ENCODE results near the gene LYRM4.
"Not testable (repeated sequence)": the region's sequence is repeated elsewhere in the genome, so short reads cannot be mapped to it uniquely, and the experiment has no call there.

The LYRM4 gene

GRCh38 chr6:5081182-5081581 is 179.6 kb downstream of the LYRM4 start:
- no peak for DNase-seq (ENCODE audit: low spot score)

GRCh38 chr6:5080574-5080973 is 180.2 kb downstream of the LYRM4 start:
- DNase-seq (ENCODE audit: low spot score) = no peak

GRCh38 chr6:5079692-5080091 is 181.1 kb downstream of the LYRM4 start:
- DNase-seq (ENCODE audit: low spot score) = no peak

DNA sequence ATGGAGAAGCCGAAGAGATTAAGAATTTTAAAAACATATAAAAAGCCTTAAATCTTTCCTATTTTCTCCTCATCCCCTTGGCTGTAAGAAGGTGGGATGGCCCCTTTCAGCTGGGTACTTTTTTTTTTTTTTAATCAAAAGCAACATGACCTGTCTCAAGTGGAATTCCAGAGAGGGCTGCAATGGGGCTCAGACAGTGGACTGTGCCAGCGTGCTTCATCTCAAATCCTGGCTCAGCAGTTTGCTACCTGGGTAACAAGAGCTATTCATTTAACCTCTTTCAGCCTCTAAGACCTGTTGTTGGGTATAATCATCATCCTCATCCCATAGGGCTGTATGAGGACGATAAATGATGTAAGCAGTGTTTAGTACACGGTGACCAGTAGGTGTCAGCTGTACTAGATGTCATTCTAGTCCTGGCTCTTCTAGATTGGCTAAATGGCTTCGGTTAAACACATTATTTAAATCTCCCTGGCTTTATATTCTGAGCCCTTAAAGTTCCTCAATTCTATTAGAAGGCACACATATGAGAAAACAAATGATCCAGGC is 182.6 kb downstream of the LYRM4 start:
- DNase-seq (ENCODE audit: low spot score) = no peak

GRCh38 chr6:5076931-5077330 is 183.8 kb downstream of the LYRM4 start:
- DNase-seq (ENCODE audit: low spot score) = no peak

DNA sequence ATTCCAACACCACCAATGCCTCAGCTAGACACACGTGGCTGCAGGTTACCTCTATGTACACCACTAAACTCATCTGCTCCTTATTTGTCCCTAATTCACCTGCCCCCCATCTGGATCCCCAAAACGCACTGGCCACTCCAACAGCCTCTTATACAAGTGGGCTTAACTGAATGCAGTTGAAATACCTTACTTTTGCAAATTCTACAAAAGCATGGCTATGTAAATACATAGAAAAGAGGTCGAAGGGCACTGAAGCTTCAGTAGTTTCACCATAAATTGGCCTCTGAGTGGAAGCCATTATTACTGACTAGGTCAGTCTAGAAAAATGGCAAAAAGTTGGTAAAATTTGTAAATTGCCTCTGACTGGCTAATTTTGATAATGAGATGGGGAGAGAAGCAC is 186.8 kb downstream of the LYRM4 start:
- no peak for DNase-seq (ENCODE audit: low spot score)

GRCh38 chr6:5072440-5072839 is 188.3 kb downstream of the LYRM4 start:
- DNase-seq (ENCODE audit: low spot score) = no peak

GRCh38 chr6:5071216-5071615 is 189.5 kb downstream of the LYRM4 start:
- DNase-seq (ENCODE audit: low spot score) = no peak

DNA sequence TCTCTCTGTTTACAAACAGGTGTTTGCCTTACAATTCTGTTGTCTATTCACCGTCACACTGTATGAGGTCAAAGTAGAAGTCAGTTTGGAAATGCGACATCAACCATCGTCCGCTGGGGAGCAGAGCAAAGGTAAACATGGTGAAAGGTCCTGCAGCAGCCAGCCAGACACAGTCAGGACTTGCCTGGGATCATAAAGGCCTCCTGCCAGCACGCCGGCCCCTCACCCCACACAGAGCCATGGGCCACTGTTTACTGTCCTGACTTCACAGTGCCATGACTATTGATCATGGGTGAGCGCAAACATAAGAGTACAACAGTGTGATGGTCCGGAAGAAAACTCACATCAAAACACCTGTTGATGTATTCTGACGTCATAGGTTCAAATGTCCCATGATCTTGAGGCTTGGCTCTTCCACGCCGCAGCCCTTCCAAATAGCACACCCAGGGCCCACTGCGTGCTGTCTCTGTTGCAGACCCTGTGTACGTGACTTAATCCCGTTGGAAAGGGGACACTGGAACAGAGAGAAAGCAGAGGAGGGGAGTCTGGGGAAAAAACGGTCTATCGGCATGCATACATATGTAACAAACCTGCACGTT is 192.5 kb downstream of the LYRM4 start:
- no peak for DNase-seq (ENCODE audit: low spot score)

- DNase-seq (ENCODE audit: low spot score) = no peak
These were observed 193.4 kb downstream of the LYRM4 start for GRCh38 chr6:5067305-5067704.

- no peak for DNase-seq (ENCODE audit: low spot score)
These were observed 194.2 kb downstream of the LYRM4 start for GRCh38 chr6:5066456-5067093.

GRCh38 chr6:5063617-5064016 is 197.1 kb downstream of the LYRM4 start:
- no peak for DNase-seq (ENCODE audit: low spot score)

- no peak for DNase-seq (ENCODE audit: low spot score)
These were observed 199.6 kb downstream of the LYRM4 start for GRCh38 chr6:5061152-5061551.

- not testable (repeated sequence) for DNase-seq (ENCODE audit: low spot score)
These were observed 200.3 kb downstream of the LYRM4 start for GRCh38 chr6:5060439-5060838.

DNA sequence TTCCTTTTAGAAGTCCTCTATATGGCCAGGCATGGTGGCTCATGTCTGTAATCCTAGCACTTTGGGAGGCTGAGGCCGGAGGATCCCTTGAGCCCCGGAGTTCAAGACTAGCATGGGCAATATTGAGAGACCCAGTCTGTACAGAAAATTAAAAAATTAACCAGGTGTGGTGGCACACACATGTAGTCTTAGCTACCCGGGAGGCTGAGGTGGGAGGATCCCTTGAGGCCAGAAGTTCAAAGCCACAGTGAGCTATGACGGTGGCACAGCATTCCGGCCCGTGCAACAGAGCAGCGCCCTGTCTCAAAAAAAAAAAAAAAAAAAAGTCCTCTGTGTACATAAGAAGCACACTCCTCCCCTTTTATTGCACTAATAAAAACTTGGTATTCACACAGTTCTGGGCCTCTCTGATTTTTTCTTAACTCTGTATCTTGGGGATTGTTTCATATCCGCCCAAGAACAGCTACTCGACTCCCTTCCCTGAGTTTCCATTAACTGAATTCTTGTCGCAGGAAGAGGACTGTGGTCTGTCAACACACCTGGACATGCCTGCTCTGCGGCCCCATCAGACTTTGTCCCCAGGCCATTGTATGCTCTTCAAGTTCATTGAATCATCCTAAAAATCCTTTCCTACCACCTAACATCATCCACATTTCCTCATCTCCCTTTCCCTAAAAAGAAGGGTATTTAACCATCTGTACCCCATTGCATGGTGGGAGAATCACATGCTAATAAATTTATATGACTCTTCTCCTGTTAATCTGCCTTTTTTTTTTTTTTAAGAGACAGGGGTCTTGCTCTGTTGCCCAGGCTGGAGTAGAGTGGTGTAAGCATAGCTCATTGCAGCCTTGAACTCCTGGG is 201.5 kb downstream of the LYRM4 start:
- no peak for DNase-seq (ENCODE audit: low spot score)
